Kasumi-1 (cell line): ENCODE measurements around the gene LAMB1.
"Not testable (repeated sequence)": the region's sequence is repeated elsewhere in the genome, so short reads cannot be mapped to it uniquely, and the experiment has no call there.

Source experiments
- DNase-seq, 2 experiments: peaks; one replicate each; lab custom pipeline; 2025; lab: John Stamatoyannopoulos, UW

The LAMB1 gene

GRCh38 chr7:107945332-107945731 is 57.6 kb downstream of the LAMB1 start:
- no peak for DNase-seq

- no peak for DNase-seq
These were observed 58.4 kb downstream of the LAMB1 start for GRCh38 chr7:107944411-107945169.

DNA sequence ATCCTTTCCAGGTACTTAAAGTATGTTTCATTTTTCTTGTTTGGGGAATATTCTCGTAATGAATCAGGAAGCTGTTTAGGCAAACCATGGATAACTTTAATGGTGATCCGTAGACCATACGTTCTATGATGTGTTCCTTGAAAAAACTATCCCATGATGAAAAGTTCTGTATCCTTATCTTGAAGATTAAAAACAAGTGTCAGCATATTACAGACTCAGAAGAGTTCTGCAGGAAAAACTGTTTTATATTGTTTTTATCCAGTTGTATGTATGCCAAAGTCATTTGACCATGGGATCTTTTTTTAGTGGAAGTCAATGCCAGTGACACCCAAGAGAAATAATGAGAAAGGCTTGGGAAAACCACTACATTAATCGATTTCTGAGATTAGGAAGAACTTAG is 59.9 kb downstream of the LAMB1 start:
- no peak for DNase-seq

DNA sequence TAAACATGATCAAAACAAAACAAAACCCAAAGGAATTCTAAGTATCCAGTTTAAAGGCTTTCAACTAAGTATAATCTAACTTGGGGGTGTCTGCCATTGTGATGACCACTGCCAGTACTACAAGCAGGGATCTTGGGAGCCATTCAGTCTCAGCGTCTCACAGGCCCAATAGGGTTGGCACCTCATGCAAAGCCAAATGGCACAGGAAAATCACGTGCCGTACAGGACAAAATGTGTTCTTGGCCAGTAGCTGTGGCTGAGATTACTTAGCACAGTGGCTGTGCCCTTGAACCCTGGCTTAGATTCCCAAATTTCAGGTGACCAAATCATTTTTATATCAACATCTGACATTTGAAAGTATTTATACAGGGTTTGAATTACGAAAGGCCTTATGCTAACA is 62.0 kb downstream of the LAMB1 start:
- no peak for DNase-seq

DNA sequence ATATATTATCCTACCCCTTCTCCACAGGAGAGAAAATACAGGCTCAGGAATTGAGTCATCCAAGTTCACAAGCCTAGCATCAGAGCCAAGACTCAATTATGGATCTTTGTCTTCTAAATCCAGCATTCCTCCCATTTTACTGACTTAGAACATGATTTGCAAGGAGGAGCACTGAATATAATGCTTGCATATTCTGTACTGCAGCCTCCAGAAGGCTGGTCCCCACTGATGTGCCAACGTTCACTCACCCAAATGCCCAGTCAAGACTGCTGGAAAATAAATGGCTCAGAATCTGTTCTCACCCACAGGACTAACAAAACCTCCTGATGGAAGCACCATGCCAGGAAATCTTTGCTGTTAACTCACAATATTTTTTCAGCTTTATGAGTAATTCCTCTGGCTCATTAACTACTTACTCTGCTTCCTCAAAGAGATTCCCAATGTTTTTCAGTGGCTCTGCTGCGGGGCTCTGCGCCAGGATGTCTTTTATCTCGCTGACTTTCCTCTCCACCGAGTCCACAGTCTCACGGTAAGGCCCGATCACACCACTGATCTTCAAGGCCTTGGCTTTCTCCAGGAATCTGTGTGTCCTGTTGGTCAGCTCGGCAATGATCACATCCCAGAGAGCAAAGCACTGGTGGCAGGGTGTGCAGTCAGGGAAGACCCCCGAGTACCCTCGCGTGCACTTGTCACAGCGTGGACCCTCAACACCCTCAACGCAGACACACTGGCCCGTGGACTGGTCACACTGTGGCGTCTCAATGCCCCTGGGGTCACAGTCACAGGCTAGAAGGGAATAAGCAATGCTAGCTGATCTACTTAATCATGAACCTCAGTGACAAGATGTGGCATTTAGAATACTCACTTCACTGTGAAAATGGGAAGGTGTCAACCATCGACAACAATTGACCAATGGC is 63.1 kb downstream of the LAMB1 start:
- no peak for DNase-seq

DNA sequence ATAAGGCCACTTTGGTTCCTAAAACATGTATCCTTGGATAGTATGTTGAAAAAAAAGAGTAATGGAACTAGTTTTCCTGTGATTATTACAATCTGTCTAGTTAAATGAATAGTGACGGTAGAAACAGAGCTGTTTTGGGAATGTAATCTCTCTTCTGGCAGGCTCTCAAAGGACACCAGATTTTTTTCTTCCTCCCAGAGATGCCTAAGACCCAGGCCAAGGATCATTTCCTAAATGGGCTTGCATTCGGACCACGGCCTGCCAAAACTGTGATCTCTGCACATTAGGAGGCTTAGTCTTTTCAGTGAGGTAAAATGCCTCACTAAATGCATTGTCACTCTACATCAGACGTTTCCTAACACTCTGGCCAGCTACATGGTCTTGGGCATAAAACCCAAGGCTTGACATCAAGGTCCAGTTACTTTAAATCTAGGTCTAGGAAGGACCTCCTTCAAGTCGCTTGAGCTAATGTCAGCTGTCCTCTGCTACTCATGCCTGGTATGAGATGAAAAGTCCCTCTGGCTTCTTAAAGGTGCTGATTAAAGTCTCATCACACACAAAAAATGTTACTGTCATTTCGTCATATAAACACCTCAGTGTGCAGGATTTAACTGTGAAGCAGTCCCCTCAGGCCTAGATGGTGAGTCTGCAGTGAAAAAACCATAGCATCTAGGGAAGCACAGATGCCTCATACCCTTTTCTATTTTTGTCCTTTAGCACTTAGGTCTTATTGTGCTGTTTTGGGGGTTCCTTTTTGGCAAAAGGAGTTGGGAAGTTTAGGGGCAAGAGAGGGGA is 64.3 kb downstream of the LAMB1 start:
- no peak for DNase-seq

- no peak for DNase-seq
These were observed 65.4 kb downstream of the LAMB1 start for GRCh38 chr7:107937531-107937930.

GRCh38 chr7:107936312-107936711 is 66.6 kb downstream of the LAMB1 start:
- no peak for DNase-seq

DNA sequence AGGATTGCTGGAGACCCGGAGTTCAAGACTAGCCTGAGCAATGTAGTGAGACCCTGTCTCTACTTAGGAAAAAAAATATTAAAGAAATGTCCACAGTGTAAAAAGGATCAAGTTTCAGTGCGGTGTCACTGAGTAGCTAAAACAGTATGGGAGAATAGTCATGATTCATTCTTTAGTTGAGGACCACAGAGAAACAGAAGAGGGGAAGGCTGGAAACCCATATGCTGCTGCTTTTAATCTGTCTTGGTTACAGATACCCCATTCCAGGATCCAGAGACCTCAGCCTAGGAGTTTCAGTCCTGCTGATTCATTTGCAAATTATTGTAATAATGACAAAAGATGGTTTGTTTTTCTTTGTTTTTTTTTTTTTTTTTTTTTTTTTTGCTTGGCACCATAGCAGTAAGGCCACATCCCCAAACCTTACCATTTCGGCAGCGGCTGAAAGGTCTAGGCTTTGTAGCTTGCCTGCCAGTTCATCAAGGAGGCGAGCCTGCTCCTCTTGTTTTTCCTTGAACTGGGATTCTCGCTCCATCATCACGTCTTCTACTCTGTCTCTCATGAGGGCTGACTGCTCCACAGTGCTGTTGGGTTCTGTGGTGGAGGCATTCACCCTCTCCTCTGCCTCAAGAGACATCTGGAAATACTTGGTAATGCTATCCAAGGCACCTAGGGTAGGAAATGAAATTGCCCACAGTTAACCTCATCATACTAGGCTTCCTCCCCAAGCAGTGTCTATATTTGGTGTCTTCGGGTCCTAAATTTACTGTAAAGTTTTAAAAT is 67.8 kb downstream of the LAMB1 start:
- DNase-seq = no peak

GRCh38 chr7:107933386-107934013 is 69.5 kb downstream of the LAMB1 start:
- DNase-seq = no peak

- DNase-seq = no peak
These were observed 70.2 kb downstream of the LAMB1 start for GRCh38 chr7:107932805-107933204.

GRCh38 chr7:107931740-107932515 is 71.0 kb downstream of the LAMB1 start:
- peak; percentile 39 to 61 for DNase-seq

GRCh38 chr7:107926481-107926880 is 76.5 kb downstream of the LAMB1 start:
- no peak for DNase-seq

GRCh38 chr7:107924841-107925504 is 78.0 kb downstream of the LAMB1 start:
- DNase-seq = peak; percentile 60 to 64

- DNase-seq = no peak
These were observed 80.1 kb downstream of the LAMB1 start for GRCh38 chr7:107922886-107923285.

DNA sequence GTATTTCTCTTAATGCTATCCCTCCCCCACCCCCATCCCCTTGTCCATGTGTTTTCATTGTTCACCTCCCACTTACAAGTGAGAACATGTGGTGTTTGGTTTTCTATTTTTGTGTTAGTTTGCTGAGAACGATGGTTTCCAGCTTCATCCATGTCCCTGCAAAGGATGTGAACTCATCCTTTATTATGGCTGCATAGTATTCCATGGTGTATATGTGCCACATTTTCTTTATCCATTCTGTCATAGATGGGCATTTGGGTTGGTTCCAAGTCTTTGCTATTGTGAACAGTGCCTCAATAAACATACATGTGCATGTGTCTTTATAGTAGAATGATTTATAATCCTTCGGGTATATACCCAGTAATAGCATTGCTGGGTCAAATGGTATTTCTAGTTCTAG is 81.1 kb downstream of the LAMB1 start:
- DNase-seq = not testable (repeated sequence)

GRCh38 chr7:107920048-107920772 is 82.8 kb downstream of the LAMB1 start:
- DNase-seq = peak; percentile 17 to 29

DNA sequence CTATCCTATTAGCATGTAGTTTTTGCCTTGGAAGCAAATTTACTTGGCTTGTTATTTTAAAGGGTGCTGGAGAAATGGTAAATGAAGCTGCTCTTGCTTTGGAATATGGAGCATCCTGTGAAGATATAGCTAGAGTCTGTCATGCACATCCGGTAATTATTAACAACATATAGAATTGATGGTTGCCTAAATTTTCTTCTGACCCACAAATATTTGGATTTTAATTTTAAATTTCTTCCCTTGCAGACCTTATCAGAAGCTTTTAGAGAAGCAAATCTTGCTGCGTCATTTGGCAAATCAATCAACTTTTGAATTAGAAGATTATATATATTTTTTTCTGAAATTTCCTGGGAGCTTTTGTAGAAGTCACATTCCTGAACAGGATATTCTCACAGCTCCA is 84.0 kb downstream of the LAMB1 start:
- no peak for DNase-seq
